Neural cell (in vitro differentiated cells): ENCODE data around the gene AIPL1.

Experiments
- CTCF ChIP-seq: fragments of 450-650 bp; IDR thresholded peaks from 2 replicates; pipeline ENCODE4 v1.5.1; 2014; ENCODE audit warnings: antibody characterized with exemption, mild to moderate bottlenecking, moderate library complexity; ENCODE audit not compliant: poor library complexity, severe bottlenecking
- EZH2 ChIP-seq: fragments of 200-600, 300-800 bp; shearing (Covaris generic), sonication (generic); IDR thresholded peaks from 2 replicates; pipeline ENCODE4 v1.6.1; 2014; ENCODE audit warnings: antibody characterized with exemption, low read length, borderline replicate concordance, mild to moderate bottlenecking; ENCODE audit not compliant: insufficient read depth, poor library complexity, severe bottlenecking
- MXI1 ChIP-seq: fragments of 450-650 bp; conservative IDR thresholded peaks from 2 replicates; pipeline ENCODE4 v1.6.1; 2014; ENCODE audit warnings: antibody characterized with exemption, mild to moderate bottlenecking; ENCODE audit not compliant: poor library complexity, severe bottlenecking
- REST ChIP-seq: IDR thresholded peaks from 2 replicates; pipeline ENCODE4 v1.6.1; 2012; ENCODE audit warnings: borderline replicate concordance
- SMC3 ChIP-seq: fragments of 450-650 bp; conservative IDR thresholded peaks from 2 replicates; pipeline ENCODE4 v1.6.1; 2014; ENCODE audit warnings: antibody characterized with exemption, mild to moderate bottlenecking, moderate library complexity; ENCODE audit not compliant: poor library complexity

DNA sequence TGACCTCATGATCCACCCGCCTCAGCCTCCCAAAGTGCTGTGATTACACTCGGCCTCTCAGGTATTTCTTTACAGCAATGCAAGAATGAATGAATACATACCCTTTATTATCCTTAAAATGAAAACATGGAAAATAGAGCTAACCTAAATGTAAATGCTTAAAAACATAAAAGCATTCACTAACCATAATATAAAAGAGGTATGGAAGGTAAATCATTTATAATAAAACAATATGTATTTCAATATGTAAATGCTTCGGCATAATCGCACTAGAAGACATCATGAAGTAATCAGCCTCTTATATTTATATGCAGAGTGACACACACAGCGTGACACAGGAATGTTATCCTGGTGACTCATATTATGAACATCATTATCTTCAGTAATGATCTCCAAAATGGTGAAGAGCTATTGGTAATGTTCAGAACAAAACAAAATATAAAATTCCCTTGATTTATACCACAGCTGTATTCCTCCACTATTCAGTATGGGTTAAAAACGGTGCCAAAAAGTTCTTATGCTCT lies 53.9 kb downstream of the AIPL1 start:
- TF ChIP-seq REST = no peak
- no peak for TF ChIP-seq CTCF
- TF ChIP-seq SMC3 = no peak
- TF ChIP-seq EZH2 = no peak
- no peak for TF ChIP-seq MXI1
